Fibroblast of mammary gland (primary cell): ENCODE results near the gene AUTS2.

Experiments used
- DNase-seq: peaks from one replicate; pipeline ENCODE4 v3.0.0-alpha.2; 2010; ENCODE audit warnings: low read depth
- H3K4me3 ChIP-seq: 2 replicates; pipeline ENCODE4 v1.5.1; 2011; ENCODE audit warnings: low read depth, mild to moderate bottlenecking, low read length, moderate library complexity; ENCODE audit not compliant: control insufficient read depth
- CTCF ChIP-seq: conservative IDR thresholded peaks from 2 replicates; pipeline ENCODE4 v1.5.1; 2011; ENCODE audit warnings: low read depth, low read length, inconsistent platforms; ENCODE audit not compliant: control insufficient read depth, insufficient read depth

Gene AUTS2

GRCh38 chr7:70582927-70583895 is 984.9 kb downstream of the AUTS2 start:
- no peak overlapping the region for H3K4me3 ChIP-seq
- DNase-seq = no peak
- TF ChIP-seq CTCF = no peak

GRCh38 chr7:70583965-70584883 is 985.9 kb downstream of the AUTS2 start:
- no peak overlapping the region for H3K4me3 ChIP-seq
- no peak for TF ChIP-seq CTCF
- no peak for DNase-seq

- TF ChIP-seq CTCF = no peak
- DNase-seq = no peak
- no peak overlapping the region for H3K4me3 ChIP-seq
These were observed 986.8 kb downstream of the AUTS2 start for GRCh38 chr7:70585071-70585470.

GRCh38 chr7:70586822-70587221 is 988.5 kb downstream of the AUTS2 start:
- no peak for DNase-seq
- H3K4me3 ChIP-seq = no peak overlapping the region
- no peak for TF ChIP-seq CTCF

GRCh38 chr7:70587739-70588138 is 989.5 kb downstream of the AUTS2 start:
- no peak for TF ChIP-seq CTCF

GRCh38 chr7:70588191-70588921 is 990.1 kb downstream of the AUTS2 start:
- DNase-seq = no peak
- H3K4me3 ChIP-seq = no peak overlapping the region

More at GRCh38 chr7:70587739-70588138, 989.5 kb downstream of the AUTS2 start:
- DNase-seq = no peak
- no peak overlapping the region for H3K4me3 ChIP-seq

More at GRCh38 chr7:70588191-70588921, 990.1 kb downstream of the AUTS2 start:
- no peak for TF ChIP-seq CTCF
